Neural progenitor cell (in vitro differentiated cells): ENCODE measurements around the gene DDIT4L. TPM values are rescaled to one million over a fixed set of nuclear protein-coding genes. Genes with fewer than 3 reads are reported as not detected.
A peak's percentile ranks its signal among the peaks of the same experiment; 100 is the strongest.

Source experiments
- DNase-seq: peaks from one replicate; pipeline ENCODE4 v3.0.0-alpha.2; 2016; ENCODE audit warnings: low spot score
- H2AFZ ChIP-seq: fragments of 200-600 bp; sonication (generic); replicated peaks from 2 replicates; pipeline ENCODE4 v1.6.1; 2016; ENCODE audit warnings: antibody characterized with exemption
- H3F3A ChIP-seq: fragments of 200-600 bp; sonication (generic); 2 replicates; pipeline ENCODE4 v1.6.1; 2016; ENCODE audit warnings: antibody characterized with exemption, low read depth
- H3K27ac ChIP-seq: fragments of 200-600 bp; sonication (generic); 2 replicates; pipeline ENCODE4 v1.5.1; 2016; ENCODE audit warnings: mild to moderate bottlenecking
- H3K27me3 ChIP-seq: fragments of 200-600 bp; sonication (generic); 2 replicates; pipeline ENCODE4 v1.6.1; 2016; ENCODE audit warnings: mild to moderate bottlenecking, moderate library complexity
- H3K36me3 ChIP-seq: fragments of 200-600 bp; sonication (generic); 2 replicates; pipeline ENCODE4 v1.5.1; 2016
- H3K4me1 ChIP-seq: fragments of 200-600 bp; sonication (generic); 2 replicates; pipeline ENCODE4 v1.6.1; 2016; ENCODE audit warnings: mixed run types
- H3K4me2 ChIP-seq: fragments of 200-600 bp; sonication (generic); 2 replicates; pipeline ENCODE4 v1.6.1; 2016
- H3K4me3 ChIP-seq: fragments of 200-600 bp; sonication (generic); 2 replicates; pipeline ENCODE4 v1.5.1; 2016
- H3K79me2 ChIP-seq: fragments of 200-600 bp; sonication (generic); 2 replicates; pipeline ENCODE4 v1.6.1; 2016; ENCODE audit warnings: low read depth
- H3K9ac ChIP-seq: fragments of 200-600 bp; sonication (generic); 2 replicates; pipeline ENCODE4 v1.6.1; 2016
- H3K9me3 ChIP-seq: fragments of 200-600 bp; sonication (generic); 2 replicates; pipeline ENCODE4 v1.5.1; 2016; ENCODE audit warnings: low read depth
- H4K20me1 ChIP-seq: fragments of 200-600 bp; sonication (generic); 2 replicates; pipeline ENCODE4 v1.6.1; 2016; ENCODE audit warnings: low read depth
- H3K27ac Mint-ChIP-seq: 3 replicates; pipeline ENCODE4 v1.8.0; 2021; ENCODE audit warnings: mixed read lengths
- H3K27me3 Mint-ChIP-seq: 2 replicates; pipeline ENCODE4 v1.8.0; 2022; ENCODE audit warnings: low read depth, mild to moderate bottlenecking, inconsistent platforms, moderate library complexity, mixed read lengths; ENCODE audit not compliant: insufficient read depth
- H3K36me3 Mint-ChIP-seq: 3 replicates; pipeline ENCODE4 v1.8.0; 2021; ENCODE audit warnings: mixed read lengths
- H3K4me1 Mint-ChIP-seq: 3 replicates; pipeline ENCODE4 v1.8.0; 2021; ENCODE audit warnings: mixed read lengths
- H3K4me3 Mint-ChIP-seq: 3 replicates; pipeline ENCODE4 v1.8.0; 2021; ENCODE audit warnings: mild to moderate bottlenecking, moderate library complexity, mixed read lengths
- H3K9me3 Mint-ChIP-seq: 3 replicates; pipeline ENCODE4 v1.8.0; 2020; ENCODE audit warnings: mixed read lengths
- EZH2 ChIP-seq: fragments of 200-600 bp; sonication (generic); IDR thresholded peaks from 2 replicates; pipeline ENCODE4 v1.6.1; 2017; ENCODE audit warnings: antibody characterized with exemption, mild to moderate bottlenecking, moderate library complexity
- EZH2phosphoT487 ChIP-seq: fragments of 200-600 bp; sonication (generic); IDR thresholded peaks from 2 replicates; pipeline ENCODE4 v1.6.1; 2017; ENCODE audit warnings: antibody characterized with exemption
- total RNA-seq: library from RNA; depleted of rRNA; stranded (reverse); fragments of >200 nt; gene quantifications from 2 replicates; pipeline ENCODE4 v1.2.3, GENCODE V29; 2015; ENCODE audit warnings: low replicate concordance
- TF ChIP-seq, protein P1 (sequence below): fragments of 200-600 bp; sonication (generic); IDR thresholded peaks from 2 replicates; pipeline ENCODE4 v1.5.1; 2017; ENCODE audit warnings: antibody characterized with exemption, mild to moderate bottlenecking

The DDIT4L gene
- total RNA-seq, 1 donor from 2014 or later: 45.9 TPM

DNA sequence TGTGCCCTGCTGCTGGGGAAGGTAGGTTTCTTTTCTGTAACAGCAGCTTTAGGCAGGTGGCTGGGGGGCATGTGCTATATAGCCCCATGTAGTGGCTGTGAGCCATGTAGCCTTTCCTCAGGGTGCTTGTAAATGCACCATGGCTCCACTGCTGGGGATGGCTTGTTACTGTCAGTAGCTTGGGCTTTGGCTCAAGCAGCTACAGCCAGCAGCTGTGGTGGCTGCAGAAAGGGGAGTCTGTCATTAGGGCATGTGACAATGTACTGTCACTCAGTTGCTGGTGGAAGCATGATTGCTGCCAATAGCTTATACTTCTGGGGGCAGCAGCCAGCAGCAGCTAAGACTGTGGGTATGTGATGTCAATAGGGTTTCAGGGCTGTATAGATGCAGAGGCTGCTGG is 33.9 kb upstream of the DDIT4L start:
- Mint-ChIP-seq H3K36me3 (no peaks in the 10 kb centered on the region), H3K27ac (no peak overlapping the region), H3K4me1 (peaks cover 6% of the 10 kb centered on the region), H3K4me3 (no peak overlapping the region), H3K27me3 (peaks cover 4% of the 10 kb centered on the region), H3K9me3 (peaks cover 32% of the 10 kb centered on the region)
- Histone ChIP-seq H3K36me3 (no peaks in the 10 kb centered on the region), H3F3A (peaks cover 18% of the 10 kb centered on the region), H2AFZ (no peak overlapping the region), H3K79me2 (no peaks in the 10 kb centered on the region), H3K27me3 (no peaks in the 10 kb centered on the region), H3K27ac (no peak overlapping the region), H3K4me2 (peak overlapping the region; percentile 23), H3K9ac (no peak overlapping the region), H3K9me3 (no peaks in the 10 kb centered on the region), H3K4me3 (no peak overlapping the region), H3K4me1 (peaks cover 27% of the 10 kb centered on the region), H4K20me1 (no peaks in the 10 kb centered on the region)
- peak; percentile 16 for DNase-seq
- no peak for TF ChIP-seq EZH2
- TF ChIP-seq, protein P1, sequence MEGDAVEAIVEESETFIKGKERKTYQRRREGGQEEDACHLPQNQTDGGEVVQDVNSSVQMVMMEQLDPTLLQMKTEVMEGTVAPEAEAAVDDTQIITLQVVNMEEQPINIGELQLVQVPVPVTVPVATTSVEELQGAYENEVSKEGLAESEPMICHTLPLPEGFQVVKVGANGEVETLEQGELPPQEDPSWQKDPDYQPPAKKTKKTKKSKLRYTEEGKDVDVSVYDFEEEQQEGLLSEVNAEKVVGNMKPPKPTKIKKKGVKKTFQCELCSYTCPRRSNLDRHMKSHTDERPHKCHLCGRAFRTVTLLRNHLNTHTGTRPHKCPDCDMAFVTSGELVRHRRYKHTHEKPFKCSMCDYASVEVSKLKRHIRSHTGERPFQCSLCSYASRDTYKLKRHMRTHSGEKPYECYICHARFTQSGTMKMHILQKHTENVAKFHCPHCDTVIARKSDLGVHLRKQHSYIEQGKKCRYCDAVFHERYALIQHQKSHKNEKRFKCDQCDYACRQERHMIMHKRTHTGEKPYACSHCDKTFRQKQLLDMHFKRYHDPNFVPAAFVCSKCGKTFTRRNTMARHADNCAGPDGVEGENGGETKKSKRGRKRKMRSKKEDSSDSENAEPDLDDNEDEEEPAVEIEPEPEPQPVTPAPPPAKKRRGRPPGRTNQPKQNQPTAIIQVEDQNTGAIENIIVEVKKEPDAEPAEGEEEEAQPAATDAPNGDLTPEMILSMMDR: no peak
- TF ChIP-seq EZH2phosphoT487: no peak

DNA sequence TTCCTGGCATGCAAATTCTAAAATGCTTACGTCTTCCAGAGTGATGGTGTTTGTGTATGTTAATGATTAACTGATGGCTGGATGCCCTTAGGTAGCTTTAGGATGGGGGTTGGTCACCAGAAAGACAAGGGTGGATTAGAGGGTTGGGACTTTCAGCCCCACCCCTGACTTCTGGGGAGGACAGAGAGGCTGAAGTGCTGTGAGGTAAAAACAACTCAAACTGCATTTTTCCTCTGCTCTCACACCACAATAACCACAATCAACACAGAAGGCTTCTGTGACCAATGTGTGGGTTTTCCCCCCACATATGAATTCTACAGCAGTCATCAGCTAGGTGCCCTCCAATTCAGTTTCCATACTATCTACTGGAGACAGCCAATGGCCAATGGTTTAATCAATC is 18.7 kb upstream of the DDIT4L start:
- Mint-ChIP-seq H3K27ac (no peak overlapping the region), H3K27me3 (peaks cover 2% of the 10 kb centered on the region), H3K4me1 (no peaks in the 10 kb centered on the region), H3K9me3 (no peaks in the 10 kb centered on the region), H3K4me3 (no peak overlapping the region), H3K36me3 (no peaks in the 10 kb centered on the region)
- Histone ChIP-seq H3K79me2 (no peaks in the 10 kb centered on the region), H3F3A (no peaks in the 10 kb centered on the region), H3K27ac (no peak overlapping the region), H3K9me3 (no peaks in the 10 kb centered on the region), H3K27me3 (no peaks in the 10 kb centered on the region), H3K9ac (no peak overlapping the region), H3K4me1 (no peaks in the 10 kb centered on the region), H4K20me1 (no peaks in the 10 kb centered on the region), H3K4me2 (no peak overlapping the region), H3K4me3 (no peak overlapping the region), H2AFZ (no peak overlapping the region), H3K36me3 (no peaks in the 10 kb centered on the region)
- no peak for DNase-seq
- TF ChIP-seq EZH2phosphoT487: no peak
- no peak for TF ChIP-seq EZH2
- TF ChIP-seq, protein P1: no peak

DNA sequence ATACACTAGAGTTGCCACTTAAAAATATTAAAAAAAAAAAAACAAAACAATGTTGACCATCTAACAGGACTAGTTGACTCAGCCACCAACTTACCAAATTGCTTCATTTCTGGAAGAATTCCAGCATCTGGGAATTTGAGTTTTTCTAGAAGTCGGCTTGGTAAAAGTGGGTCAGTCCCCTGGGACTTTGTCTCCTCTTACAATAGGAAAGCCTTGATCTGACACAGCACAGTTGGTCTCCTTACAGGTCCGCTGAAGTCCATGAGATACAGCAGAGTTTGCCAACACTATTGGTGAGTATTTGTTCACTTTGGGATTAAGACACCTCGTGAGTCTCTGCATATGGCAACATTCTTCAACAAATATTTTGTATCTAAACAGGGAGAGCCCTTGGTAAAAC is 18.2 kb upstream of the DDIT4L start:
- H3K27ac Mint-ChIP-seq: no peak overlapping the region
- Histone ChIP-seq H3K9me3 (no peaks in the 10 kb centered on the region), H2AFZ (no peak overlapping the region), H3K36me3 (no peaks in the 10 kb centered on the region), H3K79me2 (no peaks in the 10 kb centered on the region), H3K4me3 (no peak overlapping the region), H3K4me1 (no peaks in the 10 kb centered on the region), H3F3A (no peaks in the 10 kb centered on the region), H3K27ac (no peak overlapping the region), H3K27me3 (no peaks in the 10 kb centered on the region), H3K9ac (no peak overlapping the region), H4K20me1 (no peaks in the 10 kb centered on the region), H3K4me2 (no peak overlapping the region)
- no peak overlapping the region for H3K4me3 Mint-ChIP-seq
- H3K27me3 Mint-ChIP-seq: peaks cover 2% of the 10 kb centered on the region
- DNase-seq: no peak
- H3K9me3 Mint-ChIP-seq: no peaks in the 10 kb centered on the region
- TF ChIP-seq EZH2phosphoT487 (no peak), EZH2 (no peak)
- TF ChIP-seq, protein P1: no peak
- H3K4me1 Mint-ChIP-seq: no peaks in the 10 kb centered on the region
- no peaks in the 10 kb centered on the region for H3K36me3 Mint-ChIP-seq

DNA sequence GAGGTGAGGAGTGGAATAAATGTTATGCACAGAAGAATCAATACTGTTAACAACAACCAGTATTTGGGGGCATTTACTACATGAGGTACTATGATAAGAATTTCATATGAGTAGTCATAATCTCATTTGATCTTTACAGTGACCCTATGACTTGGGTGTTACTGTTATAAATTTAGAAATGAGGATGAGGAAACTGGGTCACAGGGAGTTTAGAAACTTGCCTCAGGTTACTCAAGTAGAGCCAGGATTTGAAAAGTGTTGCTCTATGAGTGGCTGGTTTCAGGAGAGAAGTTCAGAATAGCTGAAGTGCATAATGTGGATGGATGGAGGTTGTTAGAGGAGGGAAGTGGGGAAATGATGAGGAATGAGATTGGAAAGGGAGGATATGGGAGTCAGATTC is 16.6 kb upstream of the DDIT4L start:
- H4K20me1 ChIP-seq: no peaks in the 10 kb centered on the region
- H3F3A ChIP-seq: no peaks in the 10 kb centered on the region
- H3K4me3 ChIP-seq: no peak overlapping the region
- Mint-ChIP-seq H3K27me3 (peaks cover 2% of the 10 kb centered on the region), H3K36me3 (no peaks in the 10 kb centered on the region), H3K4me3 (no peak overlapping the region), H3K9me3 (no peaks in the 10 kb centered on the region), H3K4me1 (no peaks in the 10 kb centered on the region), H3K27ac (no peak overlapping the region)
- no peak overlapping the region for H3K4me2 ChIP-seq
- H3K36me3 ChIP-seq: no peaks in the 10 kb centered on the region
- no peaks in the 10 kb centered on the region for H3K79me2 ChIP-seq
- H3K9ac ChIP-seq: no peak overlapping the region
- H2AFZ ChIP-seq: no peak overlapping the region
- H3K9me3 ChIP-seq: no peaks in the 10 kb centered on the region
- TF ChIP-seq EZH2phosphoT487 (no peak), EZH2 (no peak)
- TF ChIP-seq, protein P1: no peak
- no peak overlapping the region for H3K27ac ChIP-seq
- no peaks in the 10 kb centered on the region for H3K27me3 ChIP-seq
- no peaks in the 10 kb centered on the region for H3K4me1 ChIP-seq
- DNase-seq: no peak
